H1 (cell line): Measurements from ENCODE around the gene COL1A1. TPM values are rescaled to one million over a fixed set of nuclear protein-coding genes. Genes with fewer than 3 reads are reported as not detected.

Source experiments
- CTCF ChIA-PET: fragments of 300-600 bp; sonication (Branson Sonifier 250); formaldehyde crosslinking; loops from one replicate; lab custom pipeline; 2021; ENCODE audit not compliant: partially characterized antibody; lab: Charles Lee
- POLR2A ChIA-PET: fragments of 300-600 bp; sonication (Branson Sonifier 250); formaldehyde crosslinking; loops from one replicate; lab custom pipeline; 2021; ENCODE audit warnings: inconsistent platforms; ENCODE audit not compliant: partially characterized antibody; lab: Charles Lee
- DNase-seq, 2 experiments: peaks; one replicate each; pipeline versions ENCODE4 v3.0.0 to v3.0.0-alpha.2; 2010 to 2022; ENCODE audit warnings: low spot score in 2 of 2, low read depth in 1 of 2, mixed read lengths in 1 of 2
- FAIRE-seq: peaks from 2 replicates; lab custom pipeline; 2011; peaks lifted over from hg19 to GRCh38; lab: Jason Lieb, UNC
- H2AFZ ChIP-seq: 2 replicates; pipeline ENCODE4 v1.8.1; 2012; ENCODE audit warnings: low read length, inconsistent platforms
- H2AK5ac ChIP-seq: 2 replicates; pipeline ENCODE4 v1.6.1; 2013; ENCODE audit warnings: low read depth, low read length
- H2BK120ac ChIP-seq: replicated peaks from 2 replicates; pipeline ENCODE3; 2013; ENCODE audit warnings: low read depth, low read length, inconsistent platforms
- H2BK12ac ChIP-seq: 2 replicates; pipeline ENCODE4 v1.6.1; 2013; ENCODE audit warnings: low read depth, low read length
- H2BK15ac ChIP-seq: 2 replicates; pipeline ENCODE4 v1.6.1; 2013; ENCODE audit warnings: low read length
- H2BK20ac ChIP-seq: 2 replicates; pipeline ENCODE4 v1.6.1; 2013; ENCODE audit warnings: low read length
- H2BK5ac ChIP-seq: 2 replicates; pipeline ENCODE4 v1.6.1; 2013; ENCODE audit warnings: low read depth, low read length
- H3K14ac ChIP-seq: 2 replicates; pipeline ENCODE4 v1.6.1; 2013; ENCODE audit warnings: inconsistent platforms; ENCODE audit not compliant: insufficient read length
- H3K18ac ChIP-seq: 2 replicates; pipeline ENCODE4 v1.6.1; 2013; ENCODE audit warnings: low read length; ENCODE audit errors: extremely low read depth
- H3K23ac ChIP-seq: 2 replicates; pipeline ENCODE4 v1.6.1; 2013; ENCODE audit warnings: inconsistent platforms; ENCODE audit not compliant: insufficient read length
- H3K23me2 ChIP-seq: 2 replicates; pipeline ENCODE4 v1.6.1; 2013; ENCODE audit warnings: low read depth, low read length
- H3K27ac ChIP-seq: 2 replicates; pipeline ENCODE4 v1.6.1; 2011; ENCODE audit warnings: low read depth, low read length, inconsistent platforms
- H3K27me3 ChIP-seq, 4 experiments: replicated peaks in 1 of 4; 1 replicate in 1 of 4; 2 replicates in 3 of 4; pipeline versions ENCODE4 v1.6.1 to v1.8.1; 2011 to 2013; ENCODE audit warnings: low read length in 3 of 4, mild to moderate bottlenecking in 3 of 4, inconsistent platforms in 2 of 4, mixed read lengths in 2 of 4, moderate library complexity in 1 of 4; ENCODE audit not compliant: control insufficient read depth in 3 of 4, insufficient read depth in 3 of 4; ENCODE audit errors: extremely low read depth in 1 of 4
- H3K36me3 ChIP-seq, 4 experiments: 2 replicates each; pipeline versions ENCODE4 v1.6.1 to v1.8.1; 2011 to 2013; ENCODE audit warnings: mild to moderate bottlenecking in 4 of 4, low read length in 3 of 4, moderate library complexity in 2 of 4, control low read depth in 1 of 4, inconsistent platforms in 1 of 4; ENCODE audit not compliant: insufficient read depth in 4 of 4, control insufficient read depth in 2 of 4
- H3K4ac ChIP-seq: replicated peaks from 2 replicates; pipeline ENCODE3; 2013; ENCODE audit warnings: low read length, low read depth, mixed read lengths, inconsistent platforms; ENCODE audit not compliant: insufficient read length
- H3K4me1 ChIP-seq, 4 experiments: replicated peaks in 1 of 4; 1 replicate in 1 of 4; 2 replicates in 3 of 4; pipeline versions ENCODE4 v1.6.1 to v1.8.1; 2011 to 2013; ENCODE audit warnings: low read length in 3 of 4, inconsistent platforms in 2 of 4, mixed read lengths in 1 of 4; ENCODE audit not compliant: insufficient read depth in 4 of 4, control insufficient read depth in 3 of 4
- H3K4me2 ChIP-seq, 2 experiments: 2 replicates each; pipeline versions ENCODE4 v1.6.1 to v1.8.1; 2011 to 2013; ENCODE audit warnings: low read depth in 2 of 2, low read length in 2 of 2, control low read depth in 1 of 2, inconsistent platforms in 1 of 2, mild to moderate bottlenecking in 1 of 2; ENCODE audit not compliant: insufficient read depth in 1 of 2
- H3K4me3 ChIP-seq, 4 experiments: fragments of 200-600, 300-600 bp in 1 of 4; sonication (generic), shearing (Covaris generic), sonication (Bioruptor Twin) in 1 of 4; 2 replicates each; pipeline versions ENCODE4 v1.5.1 to v1.8.1; 2011 to 2016; ENCODE audit warnings: low read length in 4 of 4, low read depth in 3 of 4, control low read depth in 2 of 4, inconsistent platforms in 2 of 4, mild to moderate bottlenecking in 2 of 4, mixed read lengths in 1 of 4, moderate library complexity in 1 of 4; ENCODE audit not compliant: insufficient read depth in 2 of 4; ENCODE audit errors: extremely low read depth in 1 of 4
- H3K56ac ChIP-seq: replicated peaks from 2 replicates; pipeline ENCODE3; 2013; ENCODE audit warnings: low read depth, mild to moderate bottlenecking, mixed read lengths, low read length, inconsistent platforms; ENCODE audit not compliant: insufficient read length
- H3K79me1 ChIP-seq: 2 replicates; pipeline ENCODE4 v1.6.1; 2013; ENCODE audit warnings: low read depth, low read length, control low read depth
- H3K79me2 ChIP-seq, 2 experiments: 2 replicates each; pipeline versions ENCODE4 v1.6.1 to v1.8.1; 2012 to 2013; ENCODE audit warnings: low read length in 2 of 2, mild to moderate bottlenecking in 2 of 2, inconsistent platforms in 1 of 2; ENCODE audit not compliant: insufficient read depth in 2 of 2, control insufficient read depth in 1 of 2
- H3K9ac ChIP-seq, 4 experiments: replicated peaks in 1 of 4; 1 replicate in 1 of 4; 2 replicates in 3 of 4; pipeline versions ENCODE4 v1.6.1 to v1.8.1; 2011 to 2013; ENCODE audit warnings: low read depth in 3 of 4, low read length in 3 of 4, control low read depth in 2 of 4, mild to moderate bottlenecking in 2 of 4, moderate library complexity in 2 of 4, inconsistent platforms in 1 of 4; ENCODE audit errors: extremely low read depth in 1 of 4
- H3K9me3 ChIP-seq, 2 experiments: 2 replicates each; pipeline versions ENCODE4 v1.6.1 to v1.8.1; 2012 to 2013; ENCODE audit warnings: mild to moderate bottlenecking in 2 of 2, moderate library complexity in 2 of 2, control low read depth in 1 of 2, inconsistent platforms in 1 of 2, low read depth in 1 of 2, low read length in 1 of 2, mixed read lengths in 1 of 2; ENCODE audit not compliant: insufficient read depth in 2 of 2
- H4K20me1 ChIP-seq, 2 experiments: replicated peaks in 1 of 2; 2 replicates each; pipeline versions ENCODE3 to v1.8.1; 2011 to 2013; ENCODE audit warnings: inconsistent platforms in 2 of 2, low read length in 2 of 2, mild to moderate bottlenecking in 1 of 2; ENCODE audit not compliant: insufficient read depth in 2 of 2, control insufficient read depth in 1 of 2
- H4K5ac ChIP-seq: 2 replicates; pipeline ENCODE4 v1.6.1; 2013; ENCODE audit warnings: low read length, low read depth, mixed read lengths, inconsistent platforms; ENCODE audit not compliant: insufficient read length
- H4K8ac ChIP-seq: 2 replicates; pipeline ENCODE4 v1.8.0; 2013; ENCODE audit warnings: mild to moderate bottlenecking, moderate library complexity, low read length, inconsistent platforms; ENCODE audit not compliant: insufficient read depth; ENCODE audit errors: extremely low read depth
- H4K91ac ChIP-seq: replicated peaks from 2 replicates; pipeline ENCODE3; 2013; ENCODE audit warnings: low read length, mixed read lengths, inconsistent platforms; ENCODE audit not compliant: insufficient read length
- ATF3 ChIP-seq: IDR thresholded peaks from 2 replicates; pipeline ENCODE4 v1.6.1; 2011; ENCODE audit warnings: low read depth, mild to moderate bottlenecking, low read length; ENCODE audit not compliant: insufficient read depth
- BRCA1 ChIP-seq: IDR thresholded peaks from 2 replicates; pipeline ENCODE4 v1.6.1; 2012; ENCODE audit warnings: low read depth, low read length, improper control_type of control experiment
- CHD2 ChIP-seq: IDR thresholded peaks from 2 replicates; pipeline ENCODE4 v1.6.1; 2012; ENCODE audit warnings: low read length, improper control_type of control experiment
- KDM4A ChIP-seq: IDR thresholded peaks from one replicate; pipeline ENCODE4 v1.7.1; 2012; ENCODE audit warnings: low read depth, mild to moderate bottlenecking, moderate library complexity, low read length, inconsistent platforms; ENCODE audit not compliant: severe bottlenecking
- MAFK ChIP-seq: IDR thresholded peaks from 2 replicates; pipeline ENCODE4 v1.6.1; 2012; ENCODE audit warnings: low read depth, mild to moderate bottlenecking, improper control_type of control experiment, low read length
- SUZ12 ChIP-seq: fragments of 200-600 bp; sonication (generic); IDR thresholded peaks from 2 replicates; pipeline ENCODE4 v1.6.1; 2012; ENCODE audit warnings: mild to moderate bottlenecking, inconsistent platforms, low read length, moderate library complexity, mixed read lengths
- TEAD4 ChIP-seq: IDR thresholded peaks from 2 replicates; pipeline ENCODE4 v1.6.1; 2012; ENCODE audit warnings: low read depth, low read length, inconsistent platforms, mixed read lengths
- WGBS, 2 experiments: shearing (Covaris generic) in 1 of 2; methylation state at CpG; one replicate each; pipeline versions ENCODE4 v1.1.6 to v1.1.7; 2013 to 2015; ENCODE audit warnings: low lambda C conversion rate in 2 of 2, mixed read lengths in 2 of 2, inconsistent platforms in 1 of 2, low coverage in 1 of 2, missing lambda C conversion rate in 1 of 2; ENCODE audit not compliant: insufficient replicate concordance in 2 of 2, insufficient coverage in 1 of 2, insufficient read length in 1 of 2; ENCODE audit errors: extremely low coverage in 1 of 2, missing lambda C conversion rate in 1 of 2; 5-methylcytosine and 5-hydroxymethylcytosine counted together
- polyA plus RNA-seq, 7 experiments: library from polyadenylated mRNA; depleted of rRNA in 3 of 7; stranded (reverse) in 5 of 7; unstranded in 2 of 7; fragments of >200 nt in 5 of 7; fragments of 200-250 nt in 2 of 7; gene quantifications; 1 replicate in 5 of 7; 2 replicates in 1 of 7; 4 replicates in 1 of 7; pipeline versions ENCODE4 v1.2.1 to v1.2.3, GENCODE V29; 2011 to 2013; ENCODE audit warnings: missing spikeins in 2 of 7, mixed read lengths in 2 of 7
- total RNA-seq: library from RNA; stranded (reverse); fragmentation: NEBNext Ultra II Directional; extraction: Animal tissue kit (Norgen Biotek cat#: 25700); gene quantifications from 2 replicates; pipeline ENCODE4 v1.2.1, GENCODE V29; 2021

Gene COL1A1
- total and polyA plus RNA-seq, 2 of the 8 experiments (the other 6 are each of a cell fraction or from before 2014, with no cell fraction given): 14.1 to 80.4 TPM

- Histone ChIP-seq H3K4me3 (no peak overlapping the region), H2AK5ac (no peak overlapping the region), H2BK20ac (no peak overlapping the region), H3K18ac (no peak overlapping the region), H3K4me1 (peaks cover 0 to 18% (median 3%) of the 10 kb centered on the region in 4 experiments; a peak in 4 of 7 replicates), H4K20me1 (peaks cover 1 to 2% of the 10 kb centered on the region in 2 experiments), H3K27ac (no peak overlapping the region), H2BK12ac (no peak overlapping the region), H2BK120ac (no peak overlapping the region), H3K4me2 (0 out of 4 replicates have a peak overlapping the region, but pooled peaks of 1 of the 2 experiments have one; percentile 28), H3K9ac (no peak overlapping the region), H4K8ac (no peak overlapping the region), H4K91ac (no peak overlapping the region), H3K36me3 (peaks cover 5 to 37% (median 20%) of the 10 kb centered on the region in 4 experiments; a peak in 5 of 8 replicates), H3K9me3 (no peaks in the 10 kb centered on the region), H3K79me1 (no peaks in the 10 kb centered on the region), H3K14ac (no peak overlapping the region), H3K27me3 (no peaks in the 10 kb centered on the region), H3K4ac (no peak overlapping the region), H3K56ac (no peak overlapping the region), H4K5ac (no peak overlapping the region), H3K79me2 (no peaks in the 10 kb centered on the region), H3K23ac (no peak overlapping the region)
- DNase-seq (no peak), FAIRE-seq (no peak)
- 71% methylated on average over 16 of the region's 19 CpGs; no CpG with 5 or more reads in 1 of the 2 experiments for WGBS, 2 experiments
- CTCF ChIA-PET: interaction anchor here (1.0 to 1.2 kb wide), 3 partner anchors 8 to 16 kb away, joined by 3 read pairs; no protein-coding TSS in a partner anchor
- POLR2A ChIA-PET: interaction anchor here (0.7 kb wide), 1 partner anchor 77 kb away, joined by 3 read pairs; no protein-coding TSS in a partner anchor
- TF ChIP-seq MAFK: no peak
- TF ChIP-seq TEAD4: no peak
- no peak for TF ChIP-seq KDM4A
- TF ChIP-seq BRCA1: no peak
- no peak for TF ChIP-seq ATF3
- TF ChIP-seq CHD2: no peak
- TF ChIP-seq SUZ12: no peak
- TF ChIP-seq, all 59 proteins: peak for 0
- no peak overlapping the region for H2AFZ ChIP-seq
- no peaks in the 10 kb centered on the region for H3K23me2 ChIP-seq
- no peak overlapping the region for H2BK15ac ChIP-seq
- H2BK5ac ChIP-seq: no peak overlapping the region
Measured at GRCh38 chr17:50184611-50185398, 16.6 kb downstream of the COL1A1 start.
